ENCODE data around the gene HGS. TPM values are rescaled to one million over a fixed set of nuclear protein-coding genes. Genes with fewer than 3 reads are reported as not detected.
A peak's percentile ranks its signal among the peaks of the same experiment; 100 is the strongest.

HGS gene
- total and polyA plus RNA-seq, 2 of the 13 experiments (the other 11 are each of a cell fraction or from before 2014, with no cell fraction given) = 73.3 to 78.1 TPM

GRCh38 chr17:81636505-81637288, 47.1 kb upstream of the HGS start, which contains the start of the genes NPLOC4 and TSPAN10 (continued):
- TF ChIP-seq NFE2L1 (CRISPR knock-in tag; IDR thresholded peaks at IDR 0.05; ENCODE audit: borderline replicate concordance) (no peak), TSC22D2 (CRISPR knock-in tag; IDR thresholded peaks at IDR 0.05; ENCODE audit: borderline replicate concordance) (peak; percentile 97), SRY (CRISPR knock-in tag; IDR thresholded peaks at IDR 0.05) (peak; percentile 52; the same call in 1 of the 2 replicates), ZNF468 (CRISPR knock-in tag; IDR thresholded peaks at IDR 0.05) (no peak), ZNF547 (CRISPR knock-in tag; IDR thresholded peaks at IDR 0.05) (no peak; the same call in 1 of the 2 replicates), ZFP36L2 (CRISPR knock-in tag; IDR thresholded peaks at IDR 0.05) (peak; percentile 72; the same call in 1 of the 2 replicates), ZBTB3 (CRISPR knock-in tag; IDR thresholded peaks at IDR 0.05; ENCODE audit: borderline replicate concordance, low read depth) (peak; percentile 71; the same call in 1 of the 2 replicates), HNF4G (IDR thresholded peaks at IDR 0.05; ENCODE audit: borderline replicate concordance, low read depth, low read length) (peak; percentile 34), HNF4G (CRISPR knock-in tag; IDR thresholded peaks at IDR 0.05; ENCODE audit: borderline replicate concordance, low read depth) (no peak), ZNF343 (CRISPR knock-in tag; IDR thresholded peaks at IDR 0.05) (peak; percentile 66; the same call in 1 of the 2 replicates), NR2C2 (CRISPR knock-in tag; IDR thresholded peaks at IDR 0.05; ENCODE audit: borderline replicate concordance) (peak; percentile 75; the same call in 1 of the 2 replicates), ZEB1 (IDR thresholded peaks at IDR 0.05; ENCODE audit: insufficient replicate concordance, low read depth) (no peak), NONO (IDR thresholded peaks at IDR 0.05) (no peak), NONO (CRISPR knock-in tag; conservative IDR thresholded peaks at IDR 0.05) (peak; percentile 98), AFF4 (CRISPR knock-in tag; IDR thresholded peaks at IDR 0.05) (0 out of 2 replicates have a peak, but pooled peaks have one; percentile 61), ZNF232 (CRISPR knock-in tag; IDR thresholded peaks at IDR 0.05; ENCODE audit: borderline replicate concordance) (no peak), KDM1A (CRISPR knock-in tag; IDR thresholded peaks at IDR 0.05) (peak; percentile 64; the same call in 1 of the 2 replicates), ZNF737 (CRISPR knock-in tag; IDR thresholded peaks at IDR 0.05; ENCODE audit: borderline replicate concordance) (no peak), STAG1 (CRISPR knock-in tag; IDR thresholded peaks at IDR 0.05) (no peak), ATM (IDR thresholded peaks at IDR 0.05; ENCODE audit: borderline replicate concordance) (no peak), PAX8 (CRISPR knock-in tag; IDR thresholded peaks at IDR 0.05; ENCODE audit: borderline replicate concordance) (no peak), NCOA1 (CRISPR knock-in tag; IDR thresholded peaks at IDR 0.05) (no peak)
- TF ChIP-seq, protein P1, sequence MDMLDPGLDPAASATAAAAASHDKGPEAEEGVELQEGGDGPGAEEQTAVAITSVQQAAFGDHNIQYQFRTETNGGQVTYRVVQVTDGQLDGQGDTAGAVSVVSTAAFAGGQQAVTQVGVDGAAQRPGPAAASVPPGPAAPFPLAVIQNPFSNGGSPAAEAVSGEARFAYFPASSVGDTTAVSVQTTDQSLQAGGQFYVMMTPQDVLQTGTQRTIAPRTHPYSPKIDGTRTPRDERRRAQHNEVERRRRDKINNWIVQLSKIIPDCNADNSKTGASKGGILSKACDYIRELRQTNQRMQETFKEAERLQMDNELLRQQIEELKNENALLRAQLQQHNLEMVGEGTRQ (IDR thresholded peaks at IDR 0.05; ENCODE audit: low read depth, low read length) = no peak
- TF ChIP-seq, protein P1 (CRISPR knock-in tag; IDR thresholded peaks at IDR 0.05; ENCODE audit: borderline replicate concordance) = no peak
